Measurements from ENCODE around the gene FLNB.

DNA sequence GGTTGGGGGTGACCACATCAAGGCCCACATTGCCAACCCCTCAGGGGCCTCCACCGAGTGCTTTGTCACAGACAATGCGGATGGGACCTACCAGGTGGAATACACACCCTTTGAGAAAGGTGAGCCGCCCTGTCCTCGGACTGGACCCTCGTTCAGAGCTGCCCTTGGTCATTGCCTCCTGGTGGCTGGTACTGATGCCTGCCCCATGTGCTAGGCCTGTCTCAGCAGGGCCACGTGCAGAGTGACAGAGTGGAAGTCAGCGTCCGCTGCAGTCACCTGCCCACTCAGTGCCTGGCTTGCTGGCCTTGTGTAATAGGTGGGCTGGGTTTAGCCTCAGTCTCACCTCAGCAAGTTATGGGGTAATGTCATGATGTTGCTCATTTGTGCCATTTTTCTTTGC is 116.2 kb downstream of the FLNB start:
- no peak for TF ChIP-seq POLR2A (IDR thresholded peaks at IDR 0.05; ENCODE audit: low read depth)
- TF ChIP-seq, protein P1, sequence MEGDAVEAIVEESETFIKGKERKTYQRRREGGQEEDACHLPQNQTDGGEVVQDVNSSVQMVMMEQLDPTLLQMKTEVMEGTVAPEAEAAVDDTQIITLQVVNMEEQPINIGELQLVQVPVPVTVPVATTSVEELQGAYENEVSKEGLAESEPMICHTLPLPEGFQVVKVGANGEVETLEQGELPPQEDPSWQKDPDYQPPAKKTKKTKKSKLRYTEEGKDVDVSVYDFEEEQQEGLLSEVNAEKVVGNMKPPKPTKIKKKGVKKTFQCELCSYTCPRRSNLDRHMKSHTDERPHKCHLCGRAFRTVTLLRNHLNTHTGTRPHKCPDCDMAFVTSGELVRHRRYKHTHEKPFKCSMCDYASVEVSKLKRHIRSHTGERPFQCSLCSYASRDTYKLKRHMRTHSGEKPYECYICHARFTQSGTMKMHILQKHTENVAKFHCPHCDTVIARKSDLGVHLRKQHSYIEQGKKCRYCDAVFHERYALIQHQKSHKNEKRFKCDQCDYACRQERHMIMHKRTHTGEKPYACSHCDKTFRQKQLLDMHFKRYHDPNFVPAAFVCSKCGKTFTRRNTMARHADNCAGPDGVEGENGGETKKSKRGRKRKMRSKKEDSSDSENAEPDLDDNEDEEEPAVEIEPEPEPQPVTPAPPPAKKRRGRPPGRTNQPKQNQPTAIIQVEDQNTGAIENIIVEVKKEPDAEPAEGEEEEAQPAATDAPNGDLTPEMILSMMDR (IDR thresholded peaks at IDR 0.05) = no peak

Measured in esophagus muscularis mucosa (tissue), 3 donors.